GM21786 (cell line): ENCODE results near the gene CACNG8.

Experiments used
- ATAC-seq: cut with Tn5 transposase; IDR thresholded peaks from one replicate; pipeline ENCODE4 v1.9.1; 2021; ENCODE audit not compliant: unreplicated experiment

Gene CACNG8

DNA sequence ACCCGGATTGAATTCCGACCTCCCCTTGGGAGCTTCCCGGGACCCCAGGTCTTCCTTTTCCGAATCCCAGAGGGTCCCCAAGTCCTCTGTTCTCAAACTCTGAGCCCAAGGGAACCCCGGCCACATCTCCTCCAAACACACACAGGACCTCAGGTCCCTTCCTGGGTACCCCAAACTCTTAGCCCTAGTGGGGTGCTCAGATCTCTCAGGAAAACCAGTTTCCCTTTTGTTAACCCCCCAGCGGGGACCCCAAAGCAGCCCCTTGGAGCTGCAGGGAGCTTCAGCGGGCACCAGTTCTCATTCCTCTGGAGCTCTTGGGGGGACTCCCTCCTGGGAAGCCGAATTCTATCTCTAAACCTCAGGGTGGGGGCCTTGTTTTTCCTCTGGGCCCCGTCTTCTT is 29.5 kb downstream of the CACNG8 start:
- ATAC-seq, result no peak

DNA sequence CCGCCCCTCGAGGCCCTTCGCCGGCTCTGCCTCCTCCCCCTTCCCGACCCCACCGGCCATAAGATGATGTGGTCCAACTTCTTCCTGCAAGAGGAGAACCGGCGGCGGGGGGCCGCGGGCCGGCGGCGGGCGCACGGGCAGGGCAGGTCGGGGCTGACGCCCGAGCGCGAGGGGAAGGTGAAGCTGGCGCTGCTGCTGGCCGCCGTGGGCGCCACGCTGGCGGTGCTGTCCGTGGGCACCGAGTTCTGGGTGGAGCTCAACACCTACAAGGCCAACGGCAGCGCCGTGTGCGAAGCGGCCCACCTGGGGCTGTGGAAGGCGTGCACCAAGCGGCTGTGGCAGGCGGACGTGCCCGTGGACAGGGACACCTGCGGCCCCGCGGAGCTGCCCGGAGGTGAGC is 30.1 kb downstream of the CACNG8 start:
- ATAC-seq, result no peak

DNA sequence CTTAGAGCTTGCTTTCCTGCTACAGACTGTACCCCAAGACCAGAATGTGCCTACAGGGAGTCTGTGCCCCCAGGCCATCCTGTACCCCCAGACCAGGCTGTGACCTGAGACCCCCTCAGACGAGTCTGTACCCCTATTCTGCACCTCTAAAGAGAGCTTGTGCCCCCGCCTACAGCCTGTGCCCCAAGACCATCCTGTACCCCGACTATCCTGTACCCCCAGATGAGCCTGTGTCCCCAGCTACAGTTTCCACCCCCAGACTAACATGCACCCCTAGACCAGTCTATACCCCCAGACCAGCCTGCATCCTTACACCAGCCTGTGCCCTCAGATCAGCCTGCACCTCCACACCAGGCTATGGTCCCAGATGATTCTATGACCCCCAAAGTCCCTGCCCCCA is 30.7 kb downstream of the CACNG8 start:
- ATAC-seq, result no peak

DNA sequence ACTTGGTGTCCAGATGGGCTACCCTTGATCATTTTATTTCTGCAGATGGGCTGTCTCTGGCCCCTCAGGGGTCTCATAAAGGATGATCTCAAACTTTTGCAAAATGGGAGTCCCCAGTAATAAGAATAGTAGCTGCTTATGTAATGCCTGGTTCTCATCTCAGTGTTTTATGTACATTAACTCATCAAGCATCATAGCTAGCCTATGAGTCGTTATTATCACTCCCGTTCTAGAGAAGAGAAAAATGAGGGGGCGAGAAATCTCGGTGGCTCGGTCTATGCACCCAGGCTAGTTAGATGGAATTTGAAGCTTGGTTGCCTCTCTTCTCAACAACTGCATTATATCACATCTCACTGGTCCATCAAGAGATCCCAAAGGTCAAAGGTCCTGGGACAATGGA is 32.1 kb downstream of the CACNG8 start:
- ATAC-seq, result no peak

DNA sequence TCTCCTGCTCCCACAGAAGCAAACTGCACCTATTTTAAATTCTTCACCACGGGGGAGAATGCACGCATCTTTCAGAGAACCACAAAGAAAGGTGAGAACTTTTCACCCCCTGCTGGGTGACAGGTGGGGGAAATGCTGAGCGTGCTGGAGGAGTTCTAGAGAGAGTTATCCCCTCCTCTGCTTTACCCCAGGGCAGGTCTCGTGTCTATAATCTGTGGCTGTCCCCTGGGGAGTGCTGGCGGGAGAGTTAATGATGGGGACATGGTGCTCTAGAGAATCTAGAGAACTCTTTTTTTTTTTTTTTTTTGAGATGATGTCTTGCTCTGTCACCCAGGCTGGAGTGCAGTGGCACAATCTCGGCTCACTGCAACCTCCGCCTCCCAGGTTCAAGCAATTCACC is 35.5 kb downstream of the CACNG8 start:
- no peak for ATAC-seq

DNA sequence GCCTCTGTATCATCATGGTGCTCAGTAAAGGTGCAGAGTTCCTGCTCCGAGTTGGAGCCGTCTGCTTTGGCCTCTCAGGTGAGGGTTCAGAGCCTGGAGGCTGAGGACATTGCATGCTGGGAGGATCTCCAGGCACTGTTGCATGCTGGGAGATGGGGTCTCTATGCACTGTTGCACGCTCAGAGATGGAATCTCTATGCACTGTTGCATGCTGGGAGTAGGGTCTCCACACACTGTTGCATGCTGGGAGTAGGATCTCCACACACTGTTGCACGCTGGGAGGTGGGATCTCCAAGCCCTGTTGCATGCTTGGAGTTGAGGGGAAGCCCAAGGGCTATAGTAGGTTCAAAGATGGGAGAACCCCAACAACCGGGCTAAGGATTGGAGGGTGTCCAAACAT is 37.0 kb downstream of the CACNG8 start:
- no peak for ATAC-seq

DNA sequence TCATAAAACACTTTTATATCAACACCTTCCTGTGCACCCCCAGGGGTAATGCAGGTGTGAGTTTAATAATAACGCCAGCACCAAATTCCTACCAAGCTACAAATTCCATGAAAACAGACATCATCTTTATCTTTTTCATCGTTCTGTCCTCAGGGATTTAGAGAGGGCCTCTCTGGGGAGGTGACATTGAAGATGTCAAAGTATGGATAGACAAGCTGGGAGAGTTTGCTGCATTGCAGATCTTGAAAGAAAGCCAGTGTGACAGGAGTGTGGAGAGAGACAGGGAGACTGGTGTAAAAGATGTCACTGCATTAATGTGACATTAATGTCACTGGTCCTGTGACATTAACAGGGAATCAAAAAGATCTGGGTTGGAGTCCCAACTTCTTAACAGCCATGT is 38.8 kb downstream of the CACNG8 start:
- ATAC-seq, result no peak

DNA sequence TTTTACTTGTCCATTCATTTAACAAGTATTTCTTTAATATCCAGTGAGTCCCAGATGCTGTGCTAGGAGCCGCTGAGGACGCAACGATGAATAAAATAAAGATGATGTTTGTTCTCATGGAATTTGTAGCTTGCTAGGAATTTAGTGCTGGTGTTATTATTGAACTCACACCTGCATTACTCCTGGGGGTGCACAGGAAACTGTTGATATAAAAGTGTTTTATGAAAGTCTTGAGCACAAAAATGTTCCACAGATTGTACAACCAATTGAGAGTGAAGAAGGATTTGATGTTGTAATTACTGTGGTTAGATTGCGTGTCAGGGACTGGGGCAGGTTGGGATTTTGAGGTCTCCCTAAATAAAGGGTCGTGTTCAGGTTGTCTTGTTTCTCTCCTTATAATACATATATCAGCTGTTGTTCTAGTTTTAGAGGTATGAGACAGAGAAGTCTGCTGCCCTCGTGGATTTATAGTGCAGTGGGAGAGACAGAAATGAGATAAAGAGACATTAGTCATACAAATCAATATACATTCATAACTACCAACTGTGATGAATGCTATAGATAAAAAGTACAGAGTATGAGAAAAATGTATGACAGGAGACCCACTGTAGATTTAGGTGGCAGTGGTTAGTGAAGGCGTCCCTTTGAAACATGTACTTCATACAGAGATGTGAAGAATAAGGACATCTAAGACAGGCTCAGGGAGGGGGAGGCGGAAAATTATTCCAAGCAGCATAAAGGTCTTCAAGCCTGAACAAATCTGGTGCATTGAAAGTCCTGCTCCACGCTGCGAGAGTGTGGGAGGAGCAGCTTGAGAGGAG is 40.0 kb downstream of the CACNG8 start:
- ATAC-seq, result no peak

DNA sequence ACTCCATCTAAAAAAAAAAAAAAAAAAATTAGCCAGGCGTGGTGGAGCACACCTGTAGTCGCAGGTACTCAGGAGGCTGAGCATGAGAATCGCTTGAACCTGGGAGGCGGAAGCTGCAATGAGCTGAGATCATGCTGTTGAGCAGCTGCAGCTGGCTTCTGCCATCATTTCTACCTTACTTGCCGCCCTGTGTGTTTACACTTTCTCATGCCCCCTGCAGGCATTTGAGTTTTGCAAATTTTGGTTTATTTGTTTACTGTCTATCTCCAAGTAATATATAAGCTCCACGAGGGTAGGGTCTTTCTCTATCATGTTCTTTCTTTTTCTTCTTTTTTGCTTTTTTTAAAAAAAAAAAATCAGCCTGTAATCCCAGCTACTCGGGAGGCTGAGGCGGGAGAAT is 46.7 kb downstream of the CACNG8 start:
- ATAC-seq, result no peak

DNA sequence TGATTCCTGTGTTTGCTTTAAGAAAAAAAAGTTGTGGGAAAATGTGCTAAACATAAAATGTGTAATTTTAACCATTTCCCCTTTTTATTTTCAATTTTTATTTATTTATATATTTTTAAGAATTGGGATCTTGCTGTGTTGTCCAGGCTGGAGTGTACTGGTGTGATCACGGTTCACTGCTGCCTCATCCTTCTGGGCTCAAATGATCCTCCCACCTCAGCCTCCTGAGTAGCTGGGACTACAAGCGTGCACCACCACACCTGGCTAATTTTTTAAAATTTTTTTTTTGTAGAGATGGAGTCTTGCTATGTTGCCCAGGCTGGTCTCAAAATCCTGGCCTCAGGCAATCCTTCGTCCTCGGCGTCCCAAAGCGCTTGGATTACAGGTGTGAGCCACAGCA is 47.7 kb downstream of the CACNG8 start:
- ATAC-seq, result no peak

DNA sequence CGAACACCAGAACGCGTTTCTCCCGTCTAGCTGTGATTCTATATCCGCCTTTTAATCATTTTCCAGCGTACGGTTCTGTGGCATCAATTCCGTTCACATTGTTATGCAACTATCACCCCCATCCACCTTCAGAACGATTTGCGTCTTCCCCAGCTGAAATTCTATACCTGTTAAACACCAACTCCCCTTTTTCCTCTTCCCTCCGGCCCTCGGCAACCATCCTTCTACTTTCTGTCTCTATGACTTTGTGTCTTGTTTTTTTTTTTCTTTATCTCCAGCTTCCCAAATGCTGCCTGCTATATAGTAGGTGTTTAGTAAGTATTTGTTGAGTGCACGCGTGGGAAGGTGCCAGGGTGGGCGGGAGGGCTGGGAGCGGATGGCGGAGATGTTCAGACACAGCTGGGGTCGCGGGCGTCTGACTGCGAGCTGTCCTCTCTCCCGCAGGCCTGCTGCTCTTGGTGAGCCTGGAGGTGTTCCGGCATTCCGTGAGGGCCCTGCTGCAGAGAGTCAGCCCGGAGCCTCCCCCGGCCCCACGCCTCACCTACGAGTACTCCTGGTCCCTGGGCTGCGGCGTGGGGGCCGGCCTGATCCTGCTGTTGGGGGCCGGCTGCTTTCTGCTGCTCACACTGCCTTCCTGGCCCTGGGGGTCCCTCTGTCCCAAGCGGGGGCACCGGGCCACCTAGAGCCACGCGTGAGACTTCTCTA is 48.9 kb downstream of the CACNG8 start:
- ATAC-seq, result no peak

DNA sequence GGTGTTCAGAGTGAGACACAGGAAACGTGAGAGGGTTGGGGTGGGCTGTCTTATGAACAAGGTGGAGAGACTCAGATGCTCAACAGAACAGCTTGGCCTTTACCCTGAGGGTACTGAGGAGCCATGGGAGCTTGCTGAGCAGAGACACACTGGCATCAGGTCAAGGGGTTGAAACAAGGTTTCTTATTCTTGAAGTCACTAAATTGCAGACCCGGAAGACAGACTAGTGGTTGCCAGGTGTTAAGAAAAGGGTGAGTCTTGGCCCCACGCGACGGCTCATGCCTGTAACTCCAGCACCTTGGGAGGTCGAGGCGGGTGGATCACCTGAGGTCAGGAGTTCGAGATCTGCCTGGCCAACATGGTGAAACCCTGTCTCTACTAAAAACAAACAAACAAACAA is 51.1 kb downstream of the CACNG8 start:
- ATAC-seq, result no peak

DNA sequence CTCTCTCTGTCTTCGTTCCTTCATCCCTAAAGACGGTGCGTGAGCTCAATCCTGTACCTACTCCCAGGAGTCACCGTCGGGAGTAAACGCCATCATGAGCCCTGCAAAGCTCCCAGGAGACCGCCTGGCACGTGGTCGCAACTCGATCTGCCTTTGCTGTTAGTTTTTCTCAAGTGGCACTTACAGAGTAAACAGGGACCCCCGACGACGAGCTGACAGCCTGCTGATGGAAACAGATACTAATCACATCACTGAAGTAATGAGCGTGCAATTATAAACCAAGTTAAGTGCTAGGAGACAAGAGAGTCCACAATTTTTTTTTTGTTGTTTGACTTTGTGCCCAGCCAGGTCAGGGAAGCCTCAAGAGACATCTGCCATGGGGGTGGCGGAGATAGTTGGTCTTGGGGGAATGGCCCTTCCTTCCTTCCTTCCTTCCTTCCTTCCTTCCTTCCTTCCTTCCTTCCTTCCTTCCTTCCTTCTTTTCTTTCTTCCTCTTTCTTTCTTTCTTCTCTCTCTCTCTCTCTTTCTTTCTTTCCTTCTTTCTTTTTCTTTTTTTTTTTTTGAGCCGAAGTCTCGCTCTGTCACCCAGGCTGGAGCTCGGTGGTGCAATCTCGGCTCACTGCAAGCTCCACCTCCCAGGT is 52.3 kb downstream of the CACNG8 start:
- no peak for ATAC-seq

DNA sequence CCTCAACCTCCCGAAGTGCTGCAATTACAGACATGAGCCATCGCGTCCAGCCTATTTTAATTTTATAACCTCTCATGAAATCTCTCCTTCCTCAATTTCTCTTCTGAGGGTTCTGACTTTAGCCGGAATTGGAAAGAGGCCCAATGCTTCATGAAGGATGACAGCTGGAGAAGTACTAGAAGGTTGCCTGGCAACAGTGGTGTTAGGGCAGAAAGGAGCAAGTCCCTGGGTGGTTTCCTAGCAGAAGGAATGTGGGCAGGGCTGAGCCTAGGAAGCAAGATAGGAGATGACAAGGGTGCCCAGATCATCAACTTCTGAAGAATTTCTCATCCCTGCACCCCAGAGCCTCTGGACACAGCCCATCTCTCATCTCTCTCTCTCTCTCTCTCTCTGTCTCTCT is 54.5 kb downstream of the CACNG8 start:
- ATAC-seq, result no peak

DNA sequence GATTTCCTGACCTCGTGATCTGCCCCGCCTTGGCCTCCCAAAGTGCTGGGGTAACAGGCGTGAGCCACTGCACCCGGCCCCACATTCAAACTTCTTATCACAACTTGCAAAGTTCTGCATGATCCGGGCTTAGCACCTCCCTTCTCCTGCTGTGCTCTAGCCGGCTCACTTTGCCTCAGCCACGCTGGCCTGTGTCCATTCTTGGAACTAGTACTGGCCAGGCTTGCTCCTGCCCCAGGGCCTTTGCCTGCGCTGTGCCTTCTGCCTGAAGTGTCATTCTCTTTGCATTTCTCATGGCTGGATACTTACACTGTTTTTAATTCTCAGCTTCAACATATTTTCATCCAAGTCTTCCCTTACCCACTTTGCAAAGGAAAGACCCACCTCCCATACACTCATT is 58.6 kb downstream of the CACNG8 start:
- ATAC-seq, result no peak

DNA sequence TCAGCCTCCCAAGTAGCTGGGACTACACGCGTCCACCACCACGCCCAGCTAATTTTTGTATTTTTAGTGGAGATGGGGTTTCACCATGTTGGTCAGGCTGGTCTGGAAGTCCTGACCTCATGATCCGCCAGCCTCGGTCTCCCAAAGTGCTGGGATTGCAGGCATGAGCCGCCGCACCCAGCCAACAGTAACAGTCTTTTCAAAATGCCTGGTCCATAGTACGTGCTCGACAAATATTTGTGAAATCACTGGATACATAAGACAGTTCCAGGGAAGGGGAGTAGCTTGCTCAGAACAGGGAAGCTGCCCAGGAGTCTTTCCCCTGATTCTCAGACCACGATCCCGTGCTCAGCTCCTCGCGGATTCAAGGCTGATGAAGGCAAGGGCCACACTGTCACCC is 59.2 kb downstream of the CACNG8 start:
- no peak for ATAC-seq

DNA sequence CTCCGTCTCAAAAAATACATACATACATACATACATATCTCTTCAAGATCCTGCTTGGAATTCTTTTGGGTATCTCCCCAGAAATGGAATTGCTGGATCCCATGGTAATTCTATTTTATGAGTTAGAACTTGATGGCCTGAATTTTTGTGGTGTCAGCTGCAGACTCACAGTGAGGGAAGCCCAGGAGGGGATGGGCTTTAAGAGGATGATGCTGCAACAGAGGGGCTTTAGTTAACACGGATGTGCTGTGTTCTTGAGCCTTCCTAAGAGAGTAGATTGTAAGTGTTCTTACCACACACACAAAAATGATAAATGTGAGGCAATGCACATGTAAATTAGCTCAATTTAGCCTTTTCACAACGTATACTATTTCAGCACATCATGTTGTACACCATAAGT is 60.5 kb downstream of the CACNG8 start:
- ATAC-seq, result no peak

DNA sequence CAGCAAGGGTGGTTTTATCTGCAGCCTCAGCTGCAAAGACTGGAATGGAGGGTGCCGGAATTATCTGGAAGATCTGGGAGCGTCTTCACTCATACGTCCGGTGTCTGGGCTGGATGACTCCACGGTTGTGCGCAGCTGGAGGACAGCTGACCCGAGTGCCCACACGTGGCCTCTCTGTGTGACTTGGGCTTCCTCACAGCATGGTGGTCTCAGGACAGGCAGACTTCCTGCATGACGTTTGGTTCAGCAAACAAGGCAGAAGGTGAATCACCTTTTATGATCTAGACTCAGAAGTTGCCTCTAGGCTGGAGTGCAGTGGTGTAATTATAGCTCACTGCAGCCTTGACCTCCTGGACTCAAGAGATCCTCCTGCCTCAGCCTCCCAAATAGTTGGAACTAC is 61.9 kb downstream of the CACNG8 start:
- no peak for ATAC-seq

DNA sequence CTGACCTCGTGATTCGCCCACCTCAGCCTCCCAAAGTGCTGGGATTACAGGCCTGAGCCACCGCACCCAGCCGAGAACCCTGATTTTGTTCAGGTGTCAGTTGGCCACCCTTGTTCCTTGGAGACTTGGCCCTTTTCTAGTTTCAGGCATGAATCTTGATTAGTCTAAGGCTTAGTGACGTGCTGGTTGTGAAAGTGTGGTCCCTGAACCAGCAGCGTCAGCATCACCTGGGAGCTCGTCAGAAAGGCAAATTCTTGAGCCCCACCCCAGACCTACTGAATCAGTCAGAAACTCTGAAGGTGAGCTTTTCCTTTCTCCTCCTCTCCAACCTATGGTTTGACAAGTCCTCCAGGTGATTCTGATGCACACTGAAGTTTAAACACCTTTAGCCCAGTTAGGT is 63.9 kb downstream of the CACNG8 start:
- ATAC-seq, result no peak

DNA sequence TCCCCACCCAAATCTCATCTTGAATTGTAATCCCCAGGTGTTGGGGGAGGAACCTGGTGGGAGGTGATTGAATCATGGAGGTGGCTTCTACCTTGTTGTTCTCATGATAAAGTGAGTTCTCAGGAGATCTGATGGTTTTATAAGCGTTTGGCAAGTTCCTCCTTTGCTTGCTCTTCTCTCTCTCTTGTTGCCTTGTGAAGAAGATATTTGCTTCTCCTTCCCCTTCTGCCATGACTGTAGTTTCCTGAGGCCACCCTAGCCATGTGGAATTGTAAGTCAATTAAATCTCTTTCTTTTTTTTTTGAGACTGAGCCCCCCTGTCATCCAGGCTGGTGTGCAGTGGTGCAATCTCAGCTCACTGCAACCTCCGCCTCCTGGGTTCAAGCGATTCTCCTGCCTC is 66.6 kb downstream of the CACNG8 start:
- ATAC-seq, result no peak

DNA sequence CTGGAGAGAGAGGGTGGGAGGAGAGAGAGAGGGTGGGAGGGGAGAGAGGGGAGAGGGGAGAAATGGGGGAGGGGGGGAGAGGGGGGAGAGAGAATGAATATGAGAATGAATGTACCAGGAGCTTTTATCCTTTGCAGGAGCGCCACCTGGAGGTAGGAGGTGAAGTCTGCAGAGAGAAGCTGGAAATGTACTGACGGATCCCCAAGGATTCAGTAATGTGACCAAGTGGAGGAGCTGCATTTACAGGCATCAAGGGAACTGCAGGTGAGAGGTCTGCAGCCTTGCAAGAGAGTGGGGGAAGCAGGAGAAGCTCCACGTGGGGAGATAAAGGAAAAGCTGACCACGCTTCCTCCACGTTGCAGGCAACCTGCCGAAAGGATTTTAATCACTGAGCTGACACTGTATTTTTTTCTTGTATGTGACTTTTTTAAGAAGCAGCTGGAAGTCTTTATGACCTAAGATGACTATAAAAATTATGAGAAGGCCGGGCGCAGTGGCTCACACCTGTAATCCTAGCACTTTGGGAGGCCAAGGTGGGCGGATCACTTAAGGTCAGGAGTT is 67.3 kb downstream of the CACNG8 start:
- no peak for ATAC-seq
